Astrocyte (in vitro differentiated cells and primary cell): ENCODE data around the gene CDK6. TPM values are rescaled to one million over a fixed set of nuclear protein-coding genes. Genes with fewer than 3 reads are reported as not detected.

Source experiments
- DNase-seq: peaks from one replicate; pipeline ENCODE4 v3.0.0-alpha.2; 2010; ENCODE audit warnings: low read depth
- FAIRE-seq: peaks from 2 replicates; lab custom pipeline; 2011; peaks lifted over from hg19 to GRCh38; lab: Jason Lieb, UNC
- H2AFZ ChIP-seq: 2 replicates; pipeline ENCODE4 v1.6.0; 2012; ENCODE audit warnings: low read depth, low read length, inconsistent platforms
- H3K27ac ChIP-seq: 2 replicates; pipeline ENCODE4 v1.5.1; 2011; ENCODE audit warnings: low read depth, low read length, inconsistent platforms
- H3K27me3 ChIP-seq: 2 replicates; pipeline ENCODE4 v1.6.0; 2011; ENCODE audit warnings: low read length, inconsistent platforms; ENCODE audit not compliant: insufficient read depth
- H3K36me3 ChIP-seq: 2 replicates; pipeline ENCODE4 v1.5.1; 2011; ENCODE audit warnings: low read length, inconsistent platforms; ENCODE audit not compliant: insufficient read depth
- H3K4me1 ChIP-seq: 2 replicates; pipeline ENCODE4 v1.5.1; 2011; ENCODE audit warnings: low read length, inconsistent platforms; ENCODE audit not compliant: insufficient read depth
- H3K4me2 ChIP-seq: 2 replicates; pipeline ENCODE4 v1.6.0; 2012; ENCODE audit warnings: low read length, inconsistent platforms
- H3K4me3 ChIP-seq: 2 replicates; pipeline ENCODE4 v1.5.1; 2011; ENCODE audit warnings: low read depth, mild to moderate bottlenecking, low read length, inconsistent platforms; ENCODE audit not compliant: insufficient read depth
- H3K79me2 ChIP-seq: 2 replicates; pipeline ENCODE4 v1.6.0; 2012; ENCODE audit warnings: mild to moderate bottlenecking, low read length, inconsistent platforms; ENCODE audit not compliant: insufficient read depth
- H3K9ac ChIP-seq: 2 replicates; pipeline ENCODE4 v1.6.0; 2012; ENCODE audit warnings: mild to moderate bottlenecking, low read length, inconsistent platforms
- H3K9me3 ChIP-seq: 2 replicates; pipeline ENCODE4 v1.5.1; 2012; ENCODE audit warnings: low read depth, mild to moderate bottlenecking, low read length, inconsistent platforms; ENCODE audit not compliant: insufficient read depth
- H4K20me1 ChIP-seq: 2 replicates; pipeline ENCODE4 v1.6.0; 2012; ENCODE audit warnings: low read length, inconsistent platforms; ENCODE audit not compliant: insufficient read depth
- H3K27ac Mint-ChIP-seq: one replicate; pipeline ENCODE4 v1.8.0; 2021; ENCODE audit warnings: mild to moderate bottlenecking, mixed read lengths; ENCODE audit not compliant: unreplicated experiment
- H3K27me3 Mint-ChIP-seq: one replicate; pipeline ENCODE4 v1.8.0; 2021; ENCODE audit warnings: low read depth, mixed read lengths; ENCODE audit not compliant: unreplicated experiment
- H3K36me3 Mint-ChIP-seq: one replicate; pipeline ENCODE4 v1.8.0; 2021; ENCODE audit warnings: low read depth, mixed read lengths; ENCODE audit not compliant: unreplicated experiment
- H3K4me1 Mint-ChIP-seq: one replicate; pipeline ENCODE4 v1.8.0; 2021; ENCODE audit warnings: low read depth, mixed read lengths; ENCODE audit not compliant: unreplicated experiment
- H3K4me3 Mint-ChIP-seq: one replicate; pipeline ENCODE4 v1.8.0; 2021; ENCODE audit warnings: mild to moderate bottlenecking, moderate library complexity, mixed read lengths; ENCODE audit not compliant: unreplicated experiment
- H3K9me3 Mint-ChIP-seq: one replicate; pipeline ENCODE4 v1.8.0; 2021; ENCODE audit warnings: mild to moderate bottlenecking, mixed read lengths; ENCODE audit not compliant: unreplicated experiment
- CTCF ChIP-seq: IDR thresholded peaks from 2 replicates; pipeline ENCODE4 v1.5.1; 2011; ENCODE audit warnings: low read depth, mild to moderate bottlenecking, inconsistent platforms, low read length, moderate library complexity; ENCODE audit not compliant: insufficient read depth
- EZH2 ChIP-seq: IDR thresholded peaks from 2 replicates; pipeline ENCODE4 v1.6.1; 2012; ENCODE audit warnings: mild to moderate bottlenecking, low read length, inconsistent platforms; ENCODE audit not compliant: insufficient read depth
- total RNA-seq: library from RNA; stranded (reverse); gene quantifications from 2 replicates; pipeline ENCODE4 v1.2.1, GENCODE V29; 2021

The CDK6 gene
- total RNA-seq, 1 donor from 2014 or later = 160 TPM

- peak overlapping the region; percentile 95 for H3K4me2 ChIP-seq
- peak overlapping the region; percentile 96 for H3K27ac Mint-ChIP-seq
- peaks cover 74% of the 10 kb centered on the region for H3K79me2 ChIP-seq
These were observed 2.4 kb downstream of the CDK6 start for GRCh38 chr7:92833766-92834506.

GRCh38 chr7:92833024-92833765 lies 3.2 kb downstream of the CDK6 start:
- Histone ChIP-seq H3K4me3 (peak overlapping the region; percentile 85), H3K4me1 (peaks cover 18% of the 10 kb centered on the region), H3K27me3 (no peaks in the 10 kb centered on the region), H4K20me1 (peaks cover 4% of the 10 kb centered on the region), H3K9ac (peak overlapping the region; percentile 98), H2AFZ (peak overlapping the region; percentile 18), H3K79me2 (peaks cover 82% of the 10 kb centered on the region), H3K9me3 (no peaks in the 10 kb centered on the region), H3K27ac (peak overlapping the region; percentile 98), H3K4me2 (peak overlapping the region; percentile 95), H3K36me3 (peaks cover 4% of the 10 kb centered on the region)
- peaks cover 27% of the 10 kb centered on the region for H3K4me1 Mint-ChIP-seq
- TF ChIP-seq CTCF (peak; percentile 39), EZH2 (no peak)
- FAIRE-seq (no peak), DNase-seq (peak; percentile 56)
- H3K9me3 Mint-ChIP-seq = no peaks in the 10 kb centered on the region
- peaks cover 10% of the 10 kb centered on the region for H3K36me3 Mint-ChIP-seq
- no peaks in the 10 kb centered on the region for H3K27me3 Mint-ChIP-seq
- peak overlapping the region; percentile 98 for H3K27ac Mint-ChIP-seq
- H3K4me3 Mint-ChIP-seq = peak overlapping the region; percentile 100

More at GRCh38 chr7:92833766-92834506, 2.4 kb downstream of the CDK6 start:
- TF ChIP-seq EZH2 (no peak), CTCF (no peak)
- H3K4me1 Mint-ChIP-seq = peaks cover 26% of the 10 kb centered on the region
- Histone ChIP-seq H4K20me1 (peaks cover 4% of the 10 kb centered on the region), H3K4me3 (peak overlapping the region; percentile 85), H2AFZ (peak overlapping the region; percentile 25), H3K4me1 (peaks cover 18% of the 10 kb centered on the region), H3K9ac (peak overlapping the region; percentile 98), H3K9me3 (no peaks in the 10 kb centered on the region), H3K27me3 (no peaks in the 10 kb centered on the region), H3K27ac (peak overlapping the region; percentile 98), H3K36me3 (peaks cover 4% of the 10 kb centered on the region)
- FAIRE-seq = no peak
- H3K4me3 Mint-ChIP-seq = peak overlapping the region; percentile 100
- peak; percentile 59 for DNase-seq
- no peaks in the 10 kb centered on the region for H3K27me3 Mint-ChIP-seq
- no peaks in the 10 kb centered on the region for H3K9me3 Mint-ChIP-seq
- peaks cover 10% of the 10 kb centered on the region for H3K36me3 Mint-ChIP-seq
